ENCODE results near the gene PCDHGA1.

DNA sequence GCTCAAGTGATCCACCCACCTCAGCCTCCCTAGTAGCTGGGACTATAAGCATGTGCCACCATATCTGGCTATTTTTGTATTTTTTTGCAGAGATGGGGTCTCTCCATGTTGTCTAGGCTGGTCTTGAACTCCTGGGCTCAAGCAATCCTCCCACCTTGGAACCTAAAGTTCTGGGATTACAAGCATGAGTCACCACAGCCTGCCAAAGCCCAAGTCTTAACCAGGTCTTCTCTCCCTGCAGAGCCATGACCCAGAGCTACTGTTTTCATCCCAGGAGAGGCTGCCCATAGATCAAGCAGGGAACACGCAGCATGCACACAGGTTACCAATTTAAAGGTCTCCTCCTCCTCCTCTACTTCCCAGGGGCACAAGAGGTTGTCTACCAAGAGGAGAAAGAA is 188.3 kb downstream of the PCDHGA1 start:
- no peak for TF ChIP-seq POLR2A (IDR thresholded peaks at IDR 0.05; ENCODE audit: low read length)
- TF ChIP-seq GATA1 (IDR thresholded peaks at IDR 0.05; ENCODE audit: low read depth, low read length) = no peak
